Stimulated activated CD8-positive, alpha-beta memory T cell treated with anti-CD3 and anti-CD28 coated beads, Interleukin-4, amount 100 ng/mL, for 1 hour (primary cell): ENCODE results near the gene ENGASE.
"Not testable (repeated sequence)": the region's sequence is repeated elsewhere in the genome, so short reads cannot be mapped to it uniquely, and the experiment has no call there.

ENCODE experiments used
- DNase-seq, 2 donors: peaks; one replicate each; pipeline ENCODE4 v3.0.0-alpha.2; 2020; ENCODE audit warnings: low read depth in 2 of 2, low spot score in 1 of 2

The ENGASE gene

GRCh38 chr17:79051306-79051705 is 23.3 kb upstream of the ENGASE start:
- DNase-seq = no peak

GRCh38 chr17:79052131-79052530 is 22.5 kb upstream of the ENGASE start:
- no peak for DNase-seq

- no peak for DNase-seq
These were observed 21.2 kb upstream of the ENGASE start for GRCh38 chr17:79053251-79053925.

- DNase-seq = no peak
These were observed 20.2 kb upstream of the ENGASE start for GRCh38 chr17:79054200-79054960.

- no peak for DNase-seq
These were observed 19.4 kb upstream of the ENGASE start for GRCh38 chr17:79055197-79055596.

- DNase-seq = no peak
These were observed 16.8 kb upstream of the ENGASE start for GRCh38 chr17:79057737-79058385.

- DNase-seq = no peak
These were observed 11.9 kb upstream of the ENGASE start for GRCh38 chr17:79062691-79063090.

- DNase-seq = no peak
These were observed 10.6 kb upstream of the ENGASE start for GRCh38 chr17:79064026-79064425.

- peak in 1 of 2 donors; percentile 22 for DNase-seq
These were observed 9.4 kb upstream of the ENGASE start for GRCh38 chr17:79065105-79065670.

- no peak for DNase-seq
These were observed 7.7 kb upstream of the ENGASE start for GRCh38 chr17:79066963-79067362.

- DNase-seq = no peak
These were observed 4.3 kb upstream of the ENGASE start for GRCh38 chr17:79070266-79070880.

GRCh38 chr17:79071161-79071740 is 3.4 kb upstream of the ENGASE start:
- DNase-seq = no peak

- DNase-seq = no peak
These were observed 2.1 kb upstream of the ENGASE start for GRCh38 chr17:79072544-79072943.

GRCh38 chr17:79073016-79073705 is 1.5 kb upstream of the ENGASE start:
- no peak for DNase-seq

- no peak for DNase-seq
These were observed 927 bp upstream of the ENGASE start for GRCh38 chr17:79073706-79074088.

- DNase-seq = not testable (repeated sequence)
These were observed 439 bp upstream of the ENGASE start for GRCh38 chr17:79074121-79074648.

GRCh38 chr17:79075446-79075750 is 774 bp downstream of the ENGASE start:
- no peak for DNase-seq

- no peak for DNase-seq
These were observed 1.3 kb downstream of the ENGASE start for GRCh38 chr17:79075861-79076406.

GRCh38 chr17:79077587-79077986 is 3.0 kb downstream of the ENGASE start:
- no peak for DNase-seq
